ENCODE results near the gene TNPO2. TPM values are rescaled to one million over a fixed set of nuclear protein-coding genes. Genes with fewer than 3 reads are reported as not detected.
"Not testable (repeated sequence)": the region's sequence is repeated elsewhere in the genome, so short reads cannot be mapped to it uniquely, and the experiment has no call there.

Gene TNPO2
- total RNA-seq, 1 donor from 2014 or later = 99.7 TPM

DNA sequence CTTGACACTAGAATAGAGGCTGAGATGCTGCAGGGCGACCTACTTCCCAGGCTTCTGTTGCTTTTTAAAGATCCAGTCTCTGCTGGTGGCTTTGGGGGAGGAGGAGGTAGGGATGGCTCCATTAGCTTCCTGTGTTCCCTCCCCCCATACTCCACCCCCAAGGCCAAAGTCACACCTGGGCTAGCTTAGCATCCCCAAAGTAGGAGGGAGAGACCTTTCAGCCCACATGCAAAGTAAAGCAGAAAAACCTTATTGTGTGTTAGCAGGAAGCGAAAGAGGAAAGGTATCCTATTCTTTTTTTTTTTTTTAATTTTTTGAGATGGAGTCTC lies 3.2 kb upstream of the TNPO2 start:
- peaks cover 12% of the 10 kb centered on the region for H3K36me3 Mint-ChIP-seq
- H3K4me3 Mint-ChIP-seq = no peak overlapping the region
- peaks cover 12% of the 10 kb centered on the region for H3K4me1 Mint-ChIP-seq (ENCODE audit: unreplicated experiment)
- no peaks in the 10 kb centered on the region for H3K9me3 Mint-ChIP-seq
- peak overlapping the region; percentile 33 for H3K27ac Mint-ChIP-seq
- TF ChIP-seq, protein P1, sequence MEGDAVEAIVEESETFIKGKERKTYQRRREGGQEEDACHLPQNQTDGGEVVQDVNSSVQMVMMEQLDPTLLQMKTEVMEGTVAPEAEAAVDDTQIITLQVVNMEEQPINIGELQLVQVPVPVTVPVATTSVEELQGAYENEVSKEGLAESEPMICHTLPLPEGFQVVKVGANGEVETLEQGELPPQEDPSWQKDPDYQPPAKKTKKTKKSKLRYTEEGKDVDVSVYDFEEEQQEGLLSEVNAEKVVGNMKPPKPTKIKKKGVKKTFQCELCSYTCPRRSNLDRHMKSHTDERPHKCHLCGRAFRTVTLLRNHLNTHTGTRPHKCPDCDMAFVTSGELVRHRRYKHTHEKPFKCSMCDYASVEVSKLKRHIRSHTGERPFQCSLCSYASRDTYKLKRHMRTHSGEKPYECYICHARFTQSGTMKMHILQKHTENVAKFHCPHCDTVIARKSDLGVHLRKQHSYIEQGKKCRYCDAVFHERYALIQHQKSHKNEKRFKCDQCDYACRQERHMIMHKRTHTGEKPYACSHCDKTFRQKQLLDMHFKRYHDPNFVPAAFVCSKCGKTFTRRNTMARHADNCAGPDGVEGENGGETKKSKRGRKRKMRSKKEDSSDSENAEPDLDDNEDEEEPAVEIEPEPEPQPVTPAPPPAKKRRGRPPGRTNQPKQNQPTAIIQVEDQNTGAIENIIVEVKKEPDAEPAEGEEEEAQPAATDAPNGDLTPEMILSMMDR (conservative IDR thresholded peaks at IDR 0.05) = no peak
- no peaks in the 10 kb centered on the region for H3K27me3 Mint-ChIP-seq
- DNase-seq (ENCODE audit: extremely low spot score, unreplicated experiment) = no peak

DNA sequence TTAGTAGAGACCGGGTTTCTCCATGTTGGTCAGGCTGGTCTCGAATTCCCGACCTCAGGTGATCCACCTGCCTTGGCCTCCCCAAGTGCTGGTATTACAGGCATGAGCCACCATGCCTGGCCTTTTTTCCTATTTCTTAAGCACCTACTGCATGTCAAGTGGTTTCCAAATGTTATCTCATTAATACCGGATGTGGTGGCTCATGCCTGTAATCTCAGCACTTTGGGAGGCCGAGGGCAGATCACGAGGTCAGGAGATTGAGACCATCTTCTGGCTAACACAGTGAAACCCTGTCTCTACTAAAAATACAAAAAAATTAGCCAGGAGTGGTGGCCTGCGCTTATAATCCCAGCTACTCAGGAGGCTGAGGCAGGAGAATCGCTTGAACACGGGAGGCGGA lies 1.9 kb upstream of the TNPO2 start:
- H3K4me1 Mint-ChIP-seq (ENCODE audit: unreplicated experiment) = peaks cover 20% of the 10 kb centered on the region
- H3K4me3 Mint-ChIP-seq = peak overlapping the region; percentile 31
- not testable (repeated sequence) for H3K27me3 Mint-ChIP-seq; H3K27ac Mint-ChIP-seq; DNase-seq (ENCODE audit: extremely low spot score, unreplicated experiment); H3K9me3 Mint-ChIP-seq
- peaks cover 15% of the 10 kb centered on the region for H3K36me3 Mint-ChIP-seq

DNA sequence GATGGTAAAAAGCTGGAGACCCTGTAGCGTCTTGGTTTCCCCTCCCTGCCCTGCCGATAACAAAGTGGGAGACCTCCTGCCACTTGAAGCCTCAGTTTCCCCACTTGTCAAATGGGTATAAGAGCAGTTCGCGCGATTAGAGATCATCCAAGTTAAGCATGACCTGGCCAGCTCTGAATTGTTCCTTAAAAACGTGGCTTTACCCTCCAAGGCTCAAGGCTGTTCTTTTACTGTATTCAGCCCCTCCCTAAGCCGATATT lies 421 bp downstream of the TNPO2 start:
- Mint-ChIP-seq H3K36me3 (peaks cover 7% of the 10 kb centered on the region), H3K4me1 (ENCODE audit: unreplicated experiment) (peaks cover 23% of the 10 kb centered on the region), H3K27ac (peak overlapping the region; percentile 95), H3K27me3 (no peaks in the 10 kb centered on the region), H3K4me3 (peak overlapping the region; percentile 96), H3K9me3 (no peaks in the 10 kb centered on the region)
- DNase-seq (ENCODE audit: extremely low spot score, unreplicated experiment) = no peak
- TF ChIP-seq, protein P1 (conservative IDR thresholded peaks at IDR 0.05) = no peak

DNA sequence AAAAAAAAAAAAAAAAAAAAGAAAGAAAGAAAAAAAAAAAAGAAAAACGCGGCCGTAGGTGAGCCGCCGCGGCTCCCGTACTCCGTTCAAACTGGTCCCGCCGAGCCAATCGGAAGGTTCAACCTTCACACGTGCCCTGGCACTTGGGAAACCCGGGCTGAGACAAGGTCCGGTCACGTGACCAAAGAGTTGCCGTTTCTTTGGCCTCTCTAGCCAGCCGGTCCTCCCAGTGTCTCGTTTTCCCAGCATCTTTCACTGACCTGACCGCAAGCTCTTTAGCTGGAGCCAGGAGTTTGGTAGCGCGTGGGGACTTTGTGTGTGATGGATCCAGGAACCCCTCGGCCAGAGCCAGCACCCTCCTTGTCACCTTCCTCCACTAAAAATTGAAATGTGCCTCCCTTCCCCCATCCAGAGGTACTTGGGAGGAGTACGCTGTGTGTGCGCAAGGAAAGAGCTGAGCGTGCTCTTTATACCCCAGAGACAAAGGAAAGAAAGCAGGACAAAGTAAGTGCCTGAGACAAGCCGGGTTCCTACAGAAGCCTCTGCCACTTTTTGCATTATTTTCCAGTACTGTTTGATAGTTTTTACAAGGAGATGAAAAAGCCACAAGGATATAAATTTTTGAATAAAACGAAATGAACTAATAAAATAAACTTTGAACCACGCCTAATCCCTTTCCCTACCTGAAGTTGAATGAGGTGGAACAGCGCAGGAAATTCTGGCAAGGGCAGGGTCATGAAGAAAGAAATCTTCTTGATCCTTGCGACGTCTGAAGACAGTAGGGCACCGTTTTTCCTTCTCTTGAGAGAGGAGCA lies 959 bp downstream of the TNPO2 start:
- Mint-ChIP-seq H3K4me3 (peak overlapping the region; percentile 96), H3K27me3 (no peaks in the 10 kb centered on the region), H3K9me3 (no peaks in the 10 kb centered on the region), H3K36me3 (peaks cover 7% of the 10 kb centered on the region), H3K4me1 (ENCODE audit: unreplicated experiment) (peaks cover 23% of the 10 kb centered on the region), H3K27ac (peak overlapping the region; percentile 95)
- peak; percentile 93 for DNase-seq (ENCODE audit: extremely low spot score, unreplicated experiment)
- TF ChIP-seq, protein P1 (conservative IDR thresholded peaks at IDR 0.05) = no peak

DNA sequence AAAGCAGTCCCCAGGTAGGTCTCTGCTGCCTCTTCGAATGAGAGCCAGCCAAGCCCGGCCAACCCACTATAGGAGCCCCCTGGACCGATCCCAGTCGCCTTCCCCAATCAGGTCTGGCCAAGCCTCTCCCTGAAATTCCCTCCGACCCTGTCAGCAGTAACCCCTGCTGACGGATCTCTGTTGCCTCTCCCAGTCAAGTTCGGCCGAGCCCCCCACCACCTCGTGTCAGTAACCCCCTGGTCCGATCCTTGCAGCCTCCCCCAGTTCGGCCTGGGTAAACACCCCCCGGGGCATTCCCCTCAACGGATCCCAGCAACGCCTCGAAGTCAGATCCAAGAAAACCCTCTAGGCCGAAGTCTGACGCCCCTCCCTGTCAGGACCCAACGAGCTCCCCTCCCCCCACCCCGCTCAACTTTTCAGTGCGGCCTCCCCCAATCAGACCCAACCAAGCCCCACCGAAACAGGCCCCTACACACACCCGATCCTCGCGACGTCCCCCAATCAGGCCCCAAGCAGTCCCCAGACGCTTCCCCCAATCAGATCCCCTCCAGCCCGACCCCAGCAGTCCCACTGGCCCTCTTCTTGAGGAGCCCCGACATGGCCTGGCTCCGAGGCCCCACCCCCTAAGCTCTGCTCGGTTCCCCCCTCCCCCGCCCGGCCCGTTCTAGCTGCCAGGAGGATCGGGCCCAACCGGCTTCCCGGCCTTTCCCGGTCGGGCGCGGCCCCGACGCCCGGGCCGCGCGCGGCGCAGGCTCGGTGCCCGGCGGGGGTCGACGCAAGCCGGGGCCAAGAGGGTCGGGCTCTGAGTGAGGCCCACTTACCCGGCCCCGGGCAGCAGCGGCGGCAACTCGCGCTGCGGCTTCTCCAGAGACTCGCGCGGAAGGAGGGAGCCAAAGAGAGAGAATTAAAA lies 1.8 kb downstream of the TNPO2 start:
- H3K4me1 Mint-ChIP-seq (ENCODE audit: unreplicated experiment) = peaks cover 23% of the 10 kb centered on the region

More for the DNA sequence above, 1.8 kb downstream of the TNPO2 start:
- Mint-ChIP-seq H3K36me3 (peaks cover 8% of the 10 kb centered on the region), H3K9me3 (no peaks in the 10 kb centered on the region), H3K4me3 (peak overlapping the region; percentile 98), H3K27ac (peak overlapping the region; percentile 95), H3K27me3 (no peaks in the 10 kb centered on the region)
- peak; percentile 77 for DNase-seq (ENCODE audit: extremely low spot score, unreplicated experiment)
- TF ChIP-seq, protein P1 (conservative IDR thresholded peaks at IDR 0.05) = no peak
